K562 (cell line): ENCODE data around the gene RBM7. TPM values are rescaled to one million over a fixed set of nuclear protein-coding genes. Genes with fewer than 3 reads are reported as not detected.

Source experiments
- CCAR2 ChIP-seq: fragments of 200-400 bp; formaldehyde crosslinking; IDR thresholded peaks from 2 replicates; pipeline ENCODE4 v1.6.1; 2017; ENCODE audit warnings: mild to moderate bottlenecking, low read depth, low read length
- ETV5 ChIP-seq: sonication (generic); formaldehyde crosslinking; IDR thresholded peaks from 2 replicates; pipeline ENCODE4 v1.4.0; 2020; ENCODE audit warnings: low read depth, mild to moderate bottlenecking, missing genetic modification reagents
- HIVEP1 ChIP-seq: fragments of 250-450 bp; sonication (Bioruptor Pico); IDR thresholded peaks from 2 replicates; pipeline ENCODE4 v1.4.0; 2020; ENCODE audit warnings: mild to moderate bottlenecking
- HMGXB4 ChIP-seq: sonication (generic); formaldehyde crosslinking; IDR thresholded peaks from 2 replicates; pipeline ENCODE4 v1.8.1; 2023; ENCODE audit warnings: mild to moderate bottlenecking, missing genetic modification reagents
- JUN ChIP-seq, 2 experiments: sonication (generic) in 1 of 2; formaldehyde crosslinking in 1 of 2; IDR thresholded peaks; 2 replicates each; pipeline versions ENCODE4 v1.6.1 to v1.8.0; 2012 to 2022; ENCODE audit warnings: borderline replicate concordance in 2 of 2, mild to moderate bottlenecking in 2 of 2, improper control_type of control experiment in 1 of 2, low read depth in 1 of 2, low read length in 1 of 2, missing genetic modification reagents in 1 of 2
- JUNB ChIP-seq: fragments of 450-650 bp; formaldehyde crosslinking; conservative IDR thresholded peaks from 2 replicates; pipeline ENCODE4 v1.4.0; 2020; ENCODE audit warnings: mild to moderate bottlenecking
- NCOA2 ChIP-seq, 2 experiments: fragments of 450-650 bp; IDR thresholded peaks; 2 replicates each; pipeline ENCODE4 v1.6.1; 2018; ENCODE audit warnings: mild to moderate bottlenecking in 2 of 2, moderate library complexity in 1 of 2; ENCODE audit not compliant: partially characterized antibody in 2 of 2
- PATZ1 ChIP-seq: fragments of 250-450 bp; sonication (Bioruptor Pico); IDR thresholded peaks from 2 replicates; pipeline ENCODE4 v1.5.0; 2020; ENCODE audit warnings: mild to moderate bottlenecking, borderline replicate concordance
- SIX5 ChIP-seq, 2 experiments: IDR thresholded peaks; 2 replicates each; pipeline ENCODE4 v1.6.1; 2011; ENCODE audit warnings: low read length in 2 of 2, borderline replicate concordance in 1 of 2, low read depth in 1 of 2, mild to moderate bottlenecking in 1 of 2, moderate library complexity in 1 of 2; ENCODE audit not compliant: insufficient read depth in 1 of 2
- TRIM24 ChIP-seq, 2 experiments: fragments of 450-650 bp; IDR thresholded peaks; 2 replicates each; pipeline ENCODE4 v1.6.1; 2016
- USF1 ChIP-seq: sonication (generic); formaldehyde crosslinking; IDR thresholded peaks from 2 replicates; pipeline ENCODE4 v1.9.0; 2022; ENCODE audit warnings: mild to moderate bottlenecking, missing genetic modification reagents
- ZEB2 ChIP-seq: fragments of 450-650 bp; IDR thresholded peaks from 2 replicates; pipeline ENCODE4 v1.6.1; 2016
- ZNF146 ChIP-seq: IDR thresholded peaks from one replicate; pipeline ENCODE4 v1.6.1; 2018; ENCODE audit warnings: missing compliant biosample characterization; ENCODE audit not compliant: unreplicated experiment
- ZNF589 ChIP-seq: fragments of 200-800 bp; sonication (Bioruptor generic); IDR thresholded peaks from 2 replicates; pipeline ENCODE4 v1.6.1; 2016; ENCODE audit warnings: low read depth, missing genetic modification characterization, missing compliant biosample characterization
- ZNF696 ChIP-seq: fragments of 250-450 bp; sonication (Bioruptor Pico); conservative IDR thresholded peaks from 2 replicates; pipeline ENCODE4 v1.4.0; 2020; ENCODE audit warnings: mild to moderate bottlenecking, moderate library complexity
- polyA plus RNA-seq, 8 experiments: library from polyadenylated mRNA; depleted of rRNA in 4 of 8; stranded (reverse) in 5 of 8; unstranded in 3 of 8; fragments of >200 nt; fragmentation: Nextera tagmentation in 2 of 8; fragmentation: Illumina TruSeq in 1 of 8; extraction: Ambion mirVana in 2 of 8; extraction: Trizol in 1 of 8; gene quantifications; 2 replicates each; pipeline versions ENCODE4 v1.2.1 to v1.2.3, GENCODE V29; 2011 to 2014; ENCODE audit warnings: inconsistent platforms in 1 of 8, missing spikeins in 1 of 8
- total RNA-seq, 7 experiments: library from RNA; depleted of rRNA in 6 of 7; stranded (reverse); fragments of >200 nt in 6 of 7; fragmentation: Illumina TruSeq in 2 of 7; extraction: Trizol in 2 of 7; gene quantifications; 2 replicates each; pipeline versions ENCODE4 v1.2.1 to v1.2.3, GENCODE V29; 2011 to 2021; ENCODE audit warnings: low replicate concordance in 1 of 7
- TF ChIP-seq, protein P1 (sequence below): sonication (generic); formaldehyde crosslinking; IDR thresholded peaks from 2 replicates; pipeline ENCODE4 v1.8.0; 2022; ENCODE audit warnings: mild to moderate bottlenecking, missing genetic modification reagents
- TF ChIP-seq, protein P2 (sequence below): fragments of 450-650 bp; IDR thresholded peaks from one replicate; pipeline ENCODE4 v1.6.1; 2018; ENCODE audit warnings: mild to moderate bottlenecking, moderate library complexity; ENCODE audit not compliant: partially characterized antibody

RBM7 gene
- total and polyA plus RNA-seq, 9 of the 15 experiments (the other 6 are each of a cell fraction or from before 2014, with no cell fraction given), result 26.0 to 76.8 (median 49.6) TPM

- TF ChIP-seq HMGXB4 (CRISPR knock-in tag) (peak; percentile 71; the same call in 1 of the 2 replicates), NCOA2 (IDR thresholded peaks at IDR 0.05; ENCODE audit: partially characterized antibody in 2 of 2) (no peak), TRIM24 (IDR thresholded peaks at IDR 0.05) (no peak), PATZ1 (no peak), HIVEP1 (CRISPR knock-in tag) (no peak), CCAR2 (no peak), JUNB (CRISPR knock-in tag) (no peak), USF1 (CRISPR knock-in tag) (peak; percentile 81), ETV5 (CRISPR knock-in tag) (peak; percentile 42; the same call in 1 of the 2 replicates), ZNF696 (CRISPR knock-in tag) (no peak), ZEB2 (peak; percentile 51; the same call in 1 of the 2 replicates), ZNF589 (CRISPR knock-in tag) (0 out of 2 replicates have a peak, but pooled peaks have one; percentile 60), JUN (IDR thresholded peaks at IDR 0.05; ENCODE audit: borderline replicate concordance, low read depth, low read length) (peak; percentile 33; the same call in 1 of the 2 replicates), JUN (CRISPR knock-in tag; IDR thresholded peaks at IDR 0.05; ENCODE audit: borderline replicate concordance) (no peak), ZNF146 (CRISPR knock-in tag) (no peak), SIX5 (IDR thresholded peaks at IDR 0.05; ENCODE audit: borderline replicate concordance in 1 of 2, insufficient read depth in 1 of 2, low read depth in 1 of 2, low read length in 2 of 2) (peak; percentile 91 to 93)
- TF ChIP-seq, protein P1, sequence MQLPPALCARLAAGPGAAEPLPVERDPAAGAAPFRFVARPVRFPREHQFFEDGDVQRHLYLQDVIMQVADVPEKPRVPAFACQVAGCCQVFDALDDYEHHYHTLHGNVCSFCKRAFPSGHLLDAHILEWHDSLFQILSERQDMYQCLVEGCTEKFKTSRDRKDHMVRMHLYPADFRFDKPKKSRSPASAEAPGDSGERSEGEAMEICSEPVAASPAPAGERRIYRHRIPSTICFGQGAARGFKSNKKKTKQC, result peak; percentile 24; the same call in 1 of the 2 replicates
- TF ChIP-seq, protein P2, sequence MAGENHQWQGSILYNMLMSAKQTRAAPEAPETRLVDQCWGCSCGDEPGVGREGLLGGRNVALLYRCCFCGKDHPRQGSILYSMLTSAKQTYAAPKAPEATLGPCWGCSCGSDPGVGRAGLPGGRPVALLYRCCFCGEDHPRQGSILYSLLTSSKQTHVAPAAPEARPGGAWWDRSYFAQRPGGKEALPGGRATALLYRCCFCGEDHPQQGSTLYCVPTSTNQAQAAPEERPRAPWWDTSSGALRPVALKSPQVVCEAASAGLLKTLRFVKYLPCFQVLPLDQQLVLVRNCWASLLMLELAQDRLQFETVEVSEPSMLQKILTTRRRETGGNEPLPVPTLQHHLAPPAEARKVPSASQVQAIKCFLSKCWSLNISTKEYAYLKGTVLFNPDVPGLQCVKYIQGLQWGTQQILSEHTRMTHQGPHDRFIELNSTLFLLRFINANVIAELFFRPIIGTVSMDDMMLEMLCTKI, result no peak
Observed at GRCh38 chr11:114439229-114440120, 39.0 kb downstream of the RBM7 start, which contains the start of gene REXO2 (continued).
